Measurements from ENCODE around the gene SULT4A1. TPM values are rescaled to one million over a fixed set of nuclear protein-coding genes. Genes with fewer than 3 reads are reported as not detected.

SULT4A1 gene
- total RNA-seq, 4 donors from 2014 or later, result 0.34 to 0.47 TPM; not detected in 2

- peaks cover 52% of the 10 kb centered on the region for H3K27me3 ChIP-seq
- DNase-seq (ENCODE audit: low spot score in 2 of 2), result peak in 1 of 2 donors; percentile 40
- WGBS, result 84% methylated on average over 6 of the region's 16 CpGs
- H3K9me3 ChIP-seq, result no peaks in the 10 kb centered on the region
- no peak overlapping the region for H3K4me3 ChIP-seq
- TF ChIP-seq EP300 (IDR thresholded peaks at IDR 0.05) (no peak), POLR2A (IDR thresholded peaks at IDR 0.05) (no peak), POLR2AphosphoS5 (IDR thresholded peaks at IDR 0.05) (no peak)
- TF ChIP-seq, protein P1, sequence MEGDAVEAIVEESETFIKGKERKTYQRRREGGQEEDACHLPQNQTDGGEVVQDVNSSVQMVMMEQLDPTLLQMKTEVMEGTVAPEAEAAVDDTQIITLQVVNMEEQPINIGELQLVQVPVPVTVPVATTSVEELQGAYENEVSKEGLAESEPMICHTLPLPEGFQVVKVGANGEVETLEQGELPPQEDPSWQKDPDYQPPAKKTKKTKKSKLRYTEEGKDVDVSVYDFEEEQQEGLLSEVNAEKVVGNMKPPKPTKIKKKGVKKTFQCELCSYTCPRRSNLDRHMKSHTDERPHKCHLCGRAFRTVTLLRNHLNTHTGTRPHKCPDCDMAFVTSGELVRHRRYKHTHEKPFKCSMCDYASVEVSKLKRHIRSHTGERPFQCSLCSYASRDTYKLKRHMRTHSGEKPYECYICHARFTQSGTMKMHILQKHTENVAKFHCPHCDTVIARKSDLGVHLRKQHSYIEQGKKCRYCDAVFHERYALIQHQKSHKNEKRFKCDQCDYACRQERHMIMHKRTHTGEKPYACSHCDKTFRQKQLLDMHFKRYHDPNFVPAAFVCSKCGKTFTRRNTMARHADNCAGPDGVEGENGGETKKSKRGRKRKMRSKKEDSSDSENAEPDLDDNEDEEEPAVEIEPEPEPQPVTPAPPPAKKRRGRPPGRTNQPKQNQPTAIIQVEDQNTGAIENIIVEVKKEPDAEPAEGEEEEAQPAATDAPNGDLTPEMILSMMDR (IDR thresholded peaks at IDR 0.05), result no peak
- H3K36me3 ChIP-seq, result no peaks in the 10 kb centered on the region
- no peak overlapping the region for H3K27ac ChIP-seq
- H3K4me1 ChIP-seq, result no peaks in the 10 kb centered on the region
Measured at GRCh38 chr22:43848366-43849171, 13.7 kb downstream of the SULT4A1 start.

GRCh38 chr22:43847376-43848289 is 14.7 kb downstream of the SULT4A1 start:
- H3K4me1 ChIP-seq, result no peaks in the 10 kb centered on the region
- peaks cover 44% of the 10 kb centered on the region for H3K27me3 ChIP-seq
- DNase-seq (ENCODE audit: low spot score in 2 of 2), result peak; percentile 51 to 59
- no peak overlapping the region for H3K4me3 ChIP-seq
- H3K36me3 ChIP-seq, result no peaks in the 10 kb centered on the region
- WGBS, result 80% methylated on average over 12 of the region's 14 CpGs
- no peaks in the 10 kb centered on the region for H3K9me3 ChIP-seq
- TF ChIP-seq, protein P1 (IDR thresholded peaks at IDR 0.05), result no peak
- H3K27ac ChIP-seq, result no peak overlapping the region

DNA sequence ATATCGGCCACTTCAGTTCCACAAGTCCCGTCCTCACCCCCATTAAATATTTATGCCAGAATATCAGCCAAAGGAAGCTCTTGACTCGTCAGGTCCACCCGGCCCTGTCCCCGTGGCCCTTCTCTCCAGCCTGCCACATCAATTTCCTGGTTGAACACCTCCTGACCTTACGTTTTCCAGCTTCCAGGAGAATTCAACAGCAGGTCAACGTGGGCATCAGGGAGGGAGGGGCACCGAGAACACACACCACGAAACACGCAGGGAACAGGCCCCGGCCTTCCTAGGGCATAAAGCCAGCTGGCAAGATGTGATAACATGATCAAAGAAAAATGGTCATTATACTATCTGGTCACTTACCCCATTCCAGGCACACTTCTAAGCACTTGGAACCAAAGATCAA is 15.3 kb downstream of the SULT4A1 start:
- Histone ChIP-seq H3K4me1 (no peaks in the 10 kb centered on the region), H3K36me3 (no peaks in the 10 kb centered on the region), H3K4me3 (no peak overlapping the region), H3K9me3 (no peaks in the 10 kb centered on the region), H3K27me3 (peaks cover 39% of the 10 kb centered on the region), H3K27ac (no peak overlapping the region)
- TF ChIP-seq, protein P1 (IDR thresholded peaks at IDR 0.05), result no peak
- TF ChIP-seq POLR2A (IDR thresholded peaks at IDR 0.05), result no peak
- no peak for TF ChIP-seq EP300 (IDR thresholded peaks at IDR 0.05)
- TF ChIP-seq POLR2AphosphoS5 (IDR thresholded peaks at IDR 0.05), result no peak
- no peak for DNase-seq (ENCODE audit: low spot score in 2 of 2)
- 86% methylated on average over 11 of the region's 11 CpGs for WGBS

DNA sequence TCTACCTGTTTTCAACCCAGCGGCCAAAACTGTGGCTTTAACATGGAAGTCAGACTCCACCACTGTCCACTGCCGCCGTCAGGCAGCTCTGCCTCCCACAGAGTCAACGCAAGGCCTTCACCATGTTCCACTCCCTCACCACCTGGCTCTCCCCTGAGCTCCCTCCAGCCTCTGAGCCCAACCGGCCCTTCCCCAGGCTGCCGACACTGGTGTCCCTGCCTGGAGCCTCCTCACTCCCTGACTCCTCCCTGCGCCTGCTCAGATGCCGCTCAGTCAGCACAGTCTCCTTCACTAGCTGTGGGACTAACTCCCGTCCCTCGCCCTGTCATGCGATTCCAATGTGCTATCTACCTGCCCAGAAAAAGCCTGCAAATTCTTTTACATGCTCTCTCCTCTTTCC is 16.3 kb downstream of the SULT4A1 start:
- peak in 1 of 2 donors; percentile 46 for DNase-seq (ENCODE audit: low spot score in 2 of 2)
- Histone ChIP-seq H3K4me3 (no peak overlapping the region), H3K4me1 (no peaks in the 10 kb centered on the region), H3K27ac (no peak overlapping the region), H3K27me3 (peaks cover 31% of the 10 kb centered on the region), H3K36me3 (no peaks in the 10 kb centered on the region), H3K9me3 (no peaks in the 10 kb centered on the region)
- WGBS, result 85% methylated on average over 11 of the region's 11 CpGs
- TF ChIP-seq, protein P1 (IDR thresholded peaks at IDR 0.05), result no peak
- no peak for TF ChIP-seq EP300 (IDR thresholded peaks at IDR 0.05)
- no peak for TF ChIP-seq POLR2A (IDR thresholded peaks at IDR 0.05)
- TF ChIP-seq POLR2AphosphoS5 (IDR thresholded peaks at IDR 0.05), result no peak
